Hepatocyte (in vitro differentiated cells): ENCODE results near the gene NCBP2. TPM values are rescaled to one million over a fixed set of nuclear protein-coding genes. Genes with fewer than 3 reads are reported as not detected.

Source experiments
- DNase-seq: peaks from one replicate; pipeline ENCODE4 v3.0.0-alpha.2; 2016; ENCODE audit warnings: low spot score
- H2AFZ ChIP-seq: fragments of 200-600 bp; sonication (generic); 2 replicates; pipeline ENCODE4 v1.6.0; 2016; ENCODE audit warnings: antibody characterized with exemption, mild to moderate bottlenecking
- H3K27ac ChIP-seq: fragments of 200-600 bp; sonication (generic); 2 replicates; pipeline ENCODE4 v1.5.1; 2016; ENCODE audit warnings: mild to moderate bottlenecking
- H3K27me3 ChIP-seq: fragments of 200-600 bp; sonication (generic); 2 replicates; pipeline ENCODE4 v1.6.1; 2016
- H3K36me3 ChIP-seq: fragments of 200-600 bp; sonication (generic); replicated peaks from 2 replicates; pipeline ENCODE4 v1.5.1; 2016; ENCODE audit warnings: low read depth; ENCODE audit not compliant: insufficient read depth
- H3K4me1 ChIP-seq: fragments of 200-600 bp; sonication (generic); 2 replicates; pipeline ENCODE4 v1.5.1; 2016; ENCODE audit warnings: mild to moderate bottlenecking, moderate library complexity; ENCODE audit not compliant: insufficient read depth
- H3K4me2 ChIP-seq: fragments of 200-600 bp; sonication (generic); 2 replicates; pipeline ENCODE4 v1.6.0; 2016
- H3K4me3 ChIP-seq: fragments of 200-600 bp; sonication (generic); 2 replicates; pipeline ENCODE4 v1.5.1; 2016; ENCODE audit warnings: mild to moderate bottlenecking
- H3K79me2 ChIP-seq: fragments of 200-600 bp; sonication (generic); 2 replicates; pipeline ENCODE4 v1.6.0; 2017; ENCODE audit warnings: mild to moderate bottlenecking
- H3K9me2 ChIP-seq: fragments of 200-600 bp; sonication (generic); replicated peaks from 2 replicates; pipeline ENCODE4 v1.6.0; 2017; ENCODE audit warnings: mild to moderate bottlenecking; ENCODE audit not compliant: insufficient read depth
- H3K9me3 ChIP-seq: fragments of 200-600 bp; sonication (generic); 2 replicates; pipeline ENCODE4 v1.5.1; 2016; ENCODE audit warnings: low read depth, mild to moderate bottlenecking
- H4K20me1 ChIP-seq: fragments of 200-600 bp; sonication (generic); 2 replicates; pipeline ENCODE4 v1.6.0; 2016; ENCODE audit warnings: mild to moderate bottlenecking; ENCODE audit not compliant: insufficient read depth, poor library complexity, severe bottlenecking
- CTCF ChIP-seq: fragments of 200-600 bp; sonication (generic); IDR thresholded peaks from 2 replicates; pipeline ENCODE4 v1.5.1; 2016; ENCODE audit warnings: antibody characterized with exemption, mild to moderate bottlenecking; ENCODE audit not compliant: poor library complexity
- EZH2 ChIP-seq: fragments of 200-600 bp; sonication (generic); IDR thresholded peaks from 2 replicates; pipeline ENCODE4 v1.6.1; 2016; ENCODE audit warnings: antibody characterized with exemption, mild to moderate bottlenecking, borderline replicate concordance
- EZH2phosphoT487 ChIP-seq: fragments of 200-600 bp; sonication (generic); IDR thresholded peaks from one replicate; pipeline ENCODE4 v1.6.1; 2018; ENCODE audit warnings: antibody characterized with exemption, mild to moderate bottlenecking, low read depth, moderate library complexity; ENCODE audit not compliant: unreplicated experiment, severe bottlenecking
- WGBS: methylation state at CpG from one replicate; pipeline ENCODE4 v1.1.6; 2016; ENCODE audit warnings: low lambda C conversion rate; ENCODE audit errors: missing lambda C conversion rate; 5-methylcytosine and 5-hydroxymethylcytosine counted together
- polyA plus RNA-seq: library from polyadenylated mRNA; unstranded; fragments of >200 nt; fragmentation: Nextera tagmentation; extraction: Ambion mirVana; gene quantifications from 2 replicates; pipeline ENCODE4 v1.2.1, GENCODE V29; 2016
- total RNA-seq: library from RNA; depleted of rRNA; stranded (reverse); fragments of >200 nt; gene quantifications from 2 replicates; pipeline ENCODE4 v1.2.3, GENCODE V29; 2014

NCBP2 gene
- total and polyA plus RNA-seq, 2 experiments from 2014 or later: 78.3 to 101 TPM

GRCh38 chr3:196916995-196917394 lies 25.3 kb downstream of the NCBP2 start:
- no peaks in the 10 kb centered on the region for H3K36me3 ChIP-seq
- no peaks in the 10 kb centered on the region for H3K9me3 ChIP-seq
- no peak for TF ChIP-seq EZH2
- no peak for TF ChIP-seq CTCF
- TF ChIP-seq EZH2phosphoT487: no peak
- no peak overlapping the region for H3K27ac ChIP-seq
- peaks cover 7% of the 10 kb centered on the region for H4K20me1 ChIP-seq
- H3K4me1 ChIP-seq: no peaks in the 10 kb centered on the region
- no peak for DNase-seq
- WGBS: 100% methylated on average over 3 of the region's 3 CpGs
- no peaks in the 10 kb centered on the region for H3K27me3 ChIP-seq
- no peak overlapping the region for H3K4me3 ChIP-seq
- no peak overlapping the region for H2AFZ ChIP-seq
- H3K79me2 ChIP-seq: no peaks in the 10 kb centered on the region
- H3K4me2 ChIP-seq: no peak overlapping the region
- no peaks in the 10 kb centered on the region for H3K9me2 ChIP-seq

DNA sequence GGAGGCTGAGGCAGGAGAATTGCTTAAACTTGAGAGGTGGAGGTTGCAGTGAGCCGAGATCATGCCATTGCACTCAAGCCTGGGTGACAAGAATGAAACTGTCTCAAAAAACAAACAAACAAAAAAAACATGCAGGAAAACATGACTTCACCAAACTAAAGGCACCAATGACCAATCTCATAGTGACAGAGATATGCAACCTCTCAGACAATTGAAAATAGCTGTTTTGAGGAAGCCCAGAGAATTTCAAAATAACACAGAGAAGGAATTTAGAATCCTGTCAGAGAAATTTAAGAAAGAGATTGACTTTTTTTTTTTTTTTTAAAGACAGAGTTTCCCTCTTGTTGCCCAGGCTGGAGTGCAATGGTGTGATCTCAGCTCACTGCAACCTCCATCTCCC lies 26.1 kb downstream of the NCBP2 start:
- no peak for DNase-seq
- 100% methylated on average over 1 of the region's 1 CpG for WGBS
- no peaks in the 10 kb centered on the region for H3K79me2 ChIP-seq
- H3K27me3 ChIP-seq: no peaks in the 10 kb centered on the region
- H3K9me2 ChIP-seq: no peaks in the 10 kb centered on the region
- H3K4me2 ChIP-seq: no peak overlapping the region
- no peaks in the 10 kb centered on the region for H3K36me3 ChIP-seq
- H3K4me3 ChIP-seq: no peak overlapping the region
- no peaks in the 10 kb centered on the region for H3K4me1 ChIP-seq
- no peak overlapping the region for H2AFZ ChIP-seq
- TF ChIP-seq CTCF (no peak), EZH2 (no peak)
- no peaks in the 10 kb centered on the region for H3K9me3 ChIP-seq
- no peak overlapping the region for H3K27ac ChIP-seq
- peaks cover 4% of the 10 kb centered on the region for H4K20me1 ChIP-seq

GRCh38 chr3:196915375-196915774 lies 27.0 kb downstream of the NCBP2 start:
- Histone ChIP-seq H3K9me3 (no peaks in the 10 kb centered on the region), H3K27ac (no peak overlapping the region), H3K36me3 (no peaks in the 10 kb centered on the region), H3K4me1 (no peaks in the 10 kb centered on the region), H3K27me3 (no peaks in the 10 kb centered on the region), H3K4me3 (no peak overlapping the region), H4K20me1 (no peaks in the 10 kb centered on the region), H2AFZ (no peak overlapping the region), H3K9me2 (no peaks in the 10 kb centered on the region), H3K4me2 (no peak overlapping the region), H3K79me2 (no peaks in the 10 kb centered on the region)
- WGBS: 96% methylated on average over 3 of the region's 3 CpGs
- no peak for DNase-seq
- TF ChIP-seq EZH2phosphoT487 (no peak), CTCF (no peak), EZH2 (no peak)

DNA sequence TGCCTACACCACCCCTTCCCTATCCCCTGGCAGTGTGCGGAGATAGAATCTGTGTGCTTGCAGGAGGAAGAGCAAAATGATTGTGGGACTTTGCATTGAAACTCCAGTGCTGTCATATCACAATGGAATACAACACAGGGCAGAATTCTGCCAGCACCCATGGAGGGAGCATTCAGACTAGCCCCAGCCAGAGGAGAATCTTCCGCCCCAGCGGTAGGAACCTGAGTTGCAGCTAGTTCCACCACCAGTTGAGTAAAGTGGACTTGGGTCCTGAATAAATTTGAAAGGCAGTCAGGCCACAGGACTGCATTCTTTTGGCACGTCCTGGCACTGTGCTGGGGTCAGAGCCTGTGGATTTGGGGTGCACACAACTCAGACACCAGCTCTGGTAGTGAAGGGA lies 27.5 kb downstream of the NCBP2 start:
- DNase-seq: no peak
- H4K20me1 ChIP-seq: no peaks in the 10 kb centered on the region
- 97% methylated on average over 4 of the region's 4 CpGs for WGBS

More for the DNA sequence above, 27.5 kb downstream of the NCBP2 start:
- no peaks in the 10 kb centered on the region for H3K36me3 ChIP-seq
- no peaks in the 10 kb centered on the region for H3K79me2 ChIP-seq
- no peaks in the 10 kb centered on the region for H3K4me1 ChIP-seq
- TF ChIP-seq EZH2phosphoT487 (no peak), CTCF (no peak), EZH2 (no peak)
- H3K9me2 ChIP-seq: no peaks in the 10 kb centered on the region
- H2AFZ ChIP-seq: no peak overlapping the region
- no peaks in the 10 kb centered on the region for H3K9me3 ChIP-seq
- H3K4me2 ChIP-seq: no peak overlapping the region
- H3K27me3 ChIP-seq: no peaks in the 10 kb centered on the region
- no peak overlapping the region for H3K27ac ChIP-seq
- no peak overlapping the region for H3K4me3 ChIP-seq
